ENCODE data around the gene SLC36A3.

The SLC36A3 gene

GRCh38 chr5:151298063-151298855, 5.3 kb downstream of the SLC36A3 start:
- Histone ChIP-seq H3K36me3 (replicated peaks; ENCODE audit: insufficient read depth, low read length) (no peaks in the 10 kb centered on the region), H3F3A (ENCODE audit: insufficient read depth, low read length) (no peaks in the 10 kb centered on the region), H3K4me2 (ENCODE audit: low read depth, low read length) (no peak overlapping the region), H3K4me1 (ENCODE audit: low read length) (no peaks in the 10 kb centered on the region), H3K9me3 (replicated peaks; ENCODE audit: insufficient read depth, low read length) (no peaks in the 10 kb centered on the region), H3K4me3 (ENCODE audit: low read length) (no peak overlapping the region), H2AFZ (ENCODE audit: low read length) (no peak overlapping the region), H4K20me1 (ENCODE audit: insufficient read depth, low read length) (no peaks in the 10 kb centered on the region), H3K27me3 (replicated peaks; ENCODE audit: insufficient read depth, low read length) (no peaks in the 10 kb centered on the region), H3K79me2 (ENCODE audit: low read length) (no peaks in the 10 kb centered on the region), H3K27ac (ENCODE audit: low read length) (no peak overlapping the region), H3K9ac (ENCODE audit: low read length) (no peak overlapping the region), H3K9me2 (replicated peaks; ENCODE audit: insufficient read depth, low read length) (no peaks in the 10 kb centered on the region)
- TF ChIP-seq CTCF (IDR thresholded peaks at IDR 0.05; ENCODE audit: low read length), result no peak
- no peak for TF ChIP-seq EZH2phosphoT487 (IDR thresholded peaks at IDR 0.05; ENCODE audit: low read length)
- TF ChIP-seq EZH2 (optimal IDR thresholded peaks at IDR 0.05; ENCODE audit: low read depth, low read length), result no peak
- DNase-seq, result no peak

- Histone ChIP-seq H3K4me2 (ENCODE audit: low read depth, low read length) (no peak overlapping the region), H3K9me3 (replicated peaks; ENCODE audit: insufficient read depth, low read length) (no peaks in the 10 kb centered on the region)
- no peak for TF ChIP-seq CTCF (IDR thresholded peaks at IDR 0.05; ENCODE audit: low read length)
- TF ChIP-seq EZH2 (optimal IDR thresholded peaks at IDR 0.05; ENCODE audit: low read depth, low read length), result no peak
- no peak for TF ChIP-seq EZH2phosphoT487 (IDR thresholded peaks at IDR 0.05; ENCODE audit: low read length)
Observed at GRCh38 chr5:151296974-151297373, 6.6 kb downstream of the SLC36A3 start.

GRCh38 chr5:151296478-151296830, 7.1 kb downstream of the SLC36A3 start:
- H3K4me2 ChIP-seq (ENCODE audit: low read depth, low read length), result no peak overlapping the region
- H3K4me1 ChIP-seq (ENCODE audit: low read length), result no peaks in the 10 kb centered on the region
- TF ChIP-seq EZH2 (optimal IDR thresholded peaks at IDR 0.05; ENCODE audit: low read depth, low read length) (no peak), CTCF (IDR thresholded peaks at IDR 0.05; ENCODE audit: low read length) (no peak), EZH2phosphoT487 (IDR thresholded peaks at IDR 0.05; ENCODE audit: low read length) (no peak)
- no peak for DNase-seq
- no peaks in the 10 kb centered on the region for H3K9me3 ChIP-seq (replicated peaks; ENCODE audit: insufficient read depth, low read length)
- no peaks in the 10 kb centered on the region for H3K27me3 ChIP-seq (replicated peaks; ENCODE audit: insufficient read depth, low read length)
- no peaks in the 10 kb centered on the region for H3K79me2 ChIP-seq (ENCODE audit: low read length)
- H3K36me3 ChIP-seq (replicated peaks; ENCODE audit: insufficient read depth, low read length), result no peaks in the 10 kb centered on the region
- H3K9me2 ChIP-seq (replicated peaks; ENCODE audit: insufficient read depth, low read length), result no peaks in the 10 kb centered on the region
- no peak overlapping the region for H3K4me3 ChIP-seq (ENCODE audit: low read length)
- no peaks in the 10 kb centered on the region for H4K20me1 ChIP-seq (ENCODE audit: insufficient read depth, low read length)
- no peak overlapping the region for H3K9ac ChIP-seq (ENCODE audit: low read length)
- H3F3A ChIP-seq (ENCODE audit: insufficient read depth, low read length), result no peaks in the 10 kb centered on the region
- H2AFZ ChIP-seq (ENCODE audit: low read length), result no peak overlapping the region
- H3K27ac ChIP-seq (ENCODE audit: low read length), result no peak overlapping the region

More at GRCh38 chr5:151296974-151297373, 6.6 kb downstream of the SLC36A3 start:
- DNase-seq, result no peak
- Histone ChIP-seq H3K79me2 (ENCODE audit: low read length) (no peaks in the 10 kb centered on the region), H2AFZ (ENCODE audit: low read length) (no peak overlapping the region), H3K9ac (ENCODE audit: low read length) (no peak overlapping the region), H3K9me2 (replicated peaks; ENCODE audit: insufficient read depth, low read length) (no peaks in the 10 kb centered on the region), H4K20me1 (ENCODE audit: insufficient read depth, low read length) (no peaks in the 10 kb centered on the region), H3K27me3 (replicated peaks; ENCODE audit: insufficient read depth, low read length) (no peaks in the 10 kb centered on the region), H3K27ac (ENCODE audit: low read length) (no peak overlapping the region), H3K36me3 (replicated peaks; ENCODE audit: insufficient read depth, low read length) (no peaks in the 10 kb centered on the region), H3F3A (ENCODE audit: insufficient read depth, low read length) (no peaks in the 10 kb centered on the region), H3K4me3 (ENCODE audit: low read length) (no peak overlapping the region), H3K4me1 (ENCODE audit: low read length) (no peaks in the 10 kb centered on the region)
